CD4-positive, alpha-beta T cell (primary cell): ENCODE measurements around the gene GTF2A2. TPM values are rescaled to one million over a fixed set of nuclear protein-coding genes. Genes with fewer than 3 reads are reported as not detected.

Source experiments
- ATAC-seq: fragments of 200-7000 bp; cut with Tn5 transposase; one replicate; pipeline ENCODE4 v1.10.0; 2022; ENCODE audit warnings: mild to moderate bottlenecking; ENCODE audit not compliant: poor library complexity
- CTCF ChIA-PET: fragments of 350-600 bp; sonication (Branson Sonifier 250); formaldehyde crosslinking; loops from one replicate; lab custom pipeline; 2021; ENCODE audit warnings: antibody characterized with exemption, inconsistent platforms; lab: Charles Lee
- POLR2A ChIA-PET: fragments of 350-600 bp; sonication (Branson Sonifier 250); formaldehyde crosslinking; loops from one replicate; lab custom pipeline; 2021; ENCODE audit warnings: antibody characterized with exemption, inconsistent platforms; lab: Charles Lee
- DNase-seq, 14 experiments: peaks; one replicate each; pipeline ENCODE4 v3.0.0-alpha.2; 2013 to 2020; ENCODE audit warnings: mixed read lengths in 2 of 14
- H3K27ac ChIP-seq, 2 donors: one replicate each; pipeline versions ENCODE4 v1.5.1 to v1.7.0; 2013; ENCODE audit warnings: low read length in 2 of 2, low read depth in 1 of 2, mild to moderate bottlenecking in 1 of 2
- H3K27me3 ChIP-seq, 2 experiments: 1 replicate in 1 of 2; 2 replicates in 1 of 2; pipeline versions ENCODE4 v1.6.1 to v1.7.0; 2013; ENCODE audit warnings: low read length in 2 of 2, control low read depth in 1 of 2, mild to moderate bottlenecking in 1 of 2, moderate library complexity in 1 of 2; ENCODE audit not compliant: insufficient read depth in 2 of 2, control insufficient read depth in 1 of 2
- H3K36me3 ChIP-seq: one replicate; pipeline ENCODE4 v1.6.1; 2013; ENCODE audit warnings: low read length, control low read depth; ENCODE audit not compliant: insufficient read depth
- H3K4me1 ChIP-seq: one replicate; pipeline ENCODE4 v1.6.1; 2013; ENCODE audit warnings: low read length, control low read depth; ENCODE audit not compliant: insufficient read depth
- H3K4me3 ChIP-seq: one replicate; pipeline ENCODE4 v1.5.1; 2013; ENCODE audit warnings: mild to moderate bottlenecking, low read length, moderate library complexity
- H3K9me3 ChIP-seq, 2 experiments: 1 replicate in 1 of 2; 2 replicates in 1 of 2; pipeline versions ENCODE4 v1.6.1 to v1.7.0; 2013; ENCODE audit warnings: low read length in 2 of 2, mild to moderate bottlenecking in 2 of 2, control low read depth in 1 of 2, moderate library complexity in 1 of 2; ENCODE audit not compliant: control insufficient read depth in 1 of 2, insufficient read depth in 1 of 2
- H3K27ac Mint-ChIP-seq: one replicate; pipeline ENCODE4 v1.8.0; 2020; ENCODE audit warnings: mixed read lengths
- H3K27me3 Mint-ChIP-seq: one replicate; pipeline ENCODE4 v1.8.0; 2021; ENCODE audit warnings: mixed read lengths
- H3K36me3 Mint-ChIP-seq: one replicate; pipeline ENCODE4 v1.8.0; 2021; ENCODE audit warnings: low read depth, mixed read lengths
- H3K4me1 Mint-ChIP-seq: one replicate; pipeline ENCODE4 v1.8.0; 2021; ENCODE audit warnings: low read depth, mixed read lengths
- H3K4me3 Mint-ChIP-seq: one replicate; pipeline ENCODE4 v1.8.0; 2020; ENCODE audit warnings: mild to moderate bottlenecking, mixed read lengths
- H3K9me3 Mint-ChIP-seq: one replicate; pipeline ENCODE4 v1.8.0; 2020; ENCODE audit warnings: mixed read lengths
- intact Hi-C, 2 experiments: fragments of 100-400 bp; cut with DNase I in 1 of 2; cut with micrococcal nuclease in 1 of 2; formaldehyde crosslinking; loops; one replicate each; pipeline versions ENCODE4 v1.15.1 to v1.9.0; 2023 to 2025; cut with DNase I, micrococcal nuclease
- total RNA-seq, 174 experiments: library from RNA in 2 of 174; stranded (reverse) in 2 of 174; gene quantifications; one replicate each; pipeline ENCODE4 v1.2.3 and lab custom pipeline; 2021 to 2026
- TF ChIP-seq, protein P1 (sequence below): fragments of 200-600 bp; IDR thresholded peaks from one replicate; pipeline ENCODE4 v1.8.0; 2022; ENCODE audit warnings: antibody characterized with exemption, mild to moderate bottlenecking

Gene GTF2A2
- total RNA-seq, 2 experiments from 2014 or later = 40.3 to 44.6 TPM

DNA sequence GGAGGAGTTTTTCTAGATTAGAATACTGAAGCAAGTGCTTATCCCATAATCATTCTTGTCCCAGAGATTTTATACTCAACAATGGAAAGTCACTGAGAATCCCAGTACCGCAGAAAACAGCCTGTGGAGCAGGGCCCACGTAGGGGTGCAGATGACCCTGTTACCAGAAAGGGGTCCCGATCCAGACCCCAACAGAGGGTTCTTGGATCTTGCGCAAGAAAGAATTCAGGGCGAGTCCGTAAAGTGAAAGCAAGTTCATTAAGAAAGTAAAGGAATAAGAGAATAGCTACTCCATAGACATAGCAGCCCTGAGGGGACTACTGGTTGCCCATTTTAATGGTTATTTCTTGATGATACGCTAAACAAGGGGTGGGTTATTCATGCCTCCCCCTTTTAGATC, 43.2 kb downstream of the GTF2A2 start:
- H3K4me1 ChIP-seq = peaks cover 4% of the 10 kb centered on the region
- ATAC-seq (no peak), DNase-seq (no peak)
- peaks cover 2% of the 10 kb centered on the region for H3K9me3 Mint-ChIP-seq
- ChIA-PET CTCF (no interaction called here), POLR2A (no interaction called here)
- no peaks in the 10 kb centered on the region for H3K36me3 ChIP-seq
- H3K9me3 ChIP-seq = peaks cover 0 to 6% of the 10 kb centered on the region in 2 experiments
- no peak overlapping the region for H3K27ac Mint-ChIP-seq
- peaks cover 24% of the 10 kb centered on the region for H3K27me3 Mint-ChIP-seq
- no peak overlapping the region for H3K4me3 ChIP-seq
- no peaks in the 10 kb centered on the region for H3K36me3 Mint-ChIP-seq
- no peak overlapping the region for H3K27ac ChIP-seq
- H3K4me3 Mint-ChIP-seq = no peak overlapping the region
- TF ChIP-seq, protein P1, sequence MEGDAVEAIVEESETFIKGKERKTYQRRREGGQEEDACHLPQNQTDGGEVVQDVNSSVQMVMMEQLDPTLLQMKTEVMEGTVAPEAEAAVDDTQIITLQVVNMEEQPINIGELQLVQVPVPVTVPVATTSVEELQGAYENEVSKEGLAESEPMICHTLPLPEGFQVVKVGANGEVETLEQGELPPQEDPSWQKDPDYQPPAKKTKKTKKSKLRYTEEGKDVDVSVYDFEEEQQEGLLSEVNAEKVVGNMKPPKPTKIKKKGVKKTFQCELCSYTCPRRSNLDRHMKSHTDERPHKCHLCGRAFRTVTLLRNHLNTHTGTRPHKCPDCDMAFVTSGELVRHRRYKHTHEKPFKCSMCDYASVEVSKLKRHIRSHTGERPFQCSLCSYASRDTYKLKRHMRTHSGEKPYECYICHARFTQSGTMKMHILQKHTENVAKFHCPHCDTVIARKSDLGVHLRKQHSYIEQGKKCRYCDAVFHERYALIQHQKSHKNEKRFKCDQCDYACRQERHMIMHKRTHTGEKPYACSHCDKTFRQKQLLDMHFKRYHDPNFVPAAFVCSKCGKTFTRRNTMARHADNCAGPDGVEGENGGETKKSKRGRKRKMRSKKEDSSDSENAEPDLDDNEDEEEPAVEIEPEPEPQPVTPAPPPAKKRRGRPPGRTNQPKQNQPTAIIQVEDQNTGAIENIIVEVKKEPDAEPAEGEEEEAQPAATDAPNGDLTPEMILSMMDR = no peak
- H3K27me3 ChIP-seq = peaks cover 7 to 14% of the 10 kb centered on the region in 2 experiments
- peaks cover 13% of the 10 kb centered on the region for H3K4me1 Mint-ChIP-seq
- intact Hi-C loops = no loop called here

DNA sequence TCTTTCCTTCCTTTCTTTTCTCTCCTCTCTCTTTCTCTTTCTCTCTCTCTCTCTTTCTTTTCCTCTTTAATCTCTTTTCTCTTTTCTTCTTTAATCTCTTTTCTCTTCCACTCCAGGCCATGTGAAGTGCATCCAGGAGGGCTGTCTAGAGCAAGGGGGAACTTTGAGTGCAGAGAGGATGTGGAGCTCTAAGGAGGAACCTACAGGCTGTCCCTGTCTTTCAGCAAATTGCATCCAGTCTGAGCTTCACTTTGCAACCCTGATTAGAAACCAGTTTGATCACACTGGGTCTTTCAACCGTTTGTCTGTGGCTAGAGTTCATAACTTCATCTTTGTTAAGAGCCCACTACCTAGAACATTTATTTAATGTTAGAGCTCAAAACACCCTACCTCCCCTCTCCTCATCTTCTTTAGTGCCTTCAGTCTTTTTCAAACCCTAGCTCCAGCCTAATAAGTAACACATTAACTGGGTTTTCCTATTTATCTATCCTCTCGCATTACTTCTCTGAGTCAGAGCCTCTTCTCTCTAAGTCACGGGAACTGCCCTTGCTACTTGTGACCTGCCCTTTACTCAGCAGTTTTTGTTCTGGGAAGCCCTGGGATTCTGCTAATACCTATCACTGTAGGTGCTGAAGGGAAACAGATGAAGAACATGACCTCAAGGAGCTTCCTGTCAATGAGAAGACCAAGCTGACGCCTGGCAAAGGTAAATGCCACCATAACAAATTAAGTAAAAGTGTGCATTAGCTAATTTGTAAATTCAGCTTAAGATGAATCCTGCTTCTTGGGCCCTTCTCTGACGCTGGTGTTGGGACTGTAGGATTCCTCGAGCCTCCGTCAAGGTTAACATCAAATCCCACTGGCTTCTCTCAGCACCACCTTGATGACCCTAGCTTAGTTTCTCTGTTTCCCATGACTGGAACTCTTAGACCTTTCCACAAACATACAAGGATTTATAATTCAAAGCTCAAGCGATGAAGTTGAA, 45.7 kb downstream of the GTF2A2 start, which contains the start of gene GCNT3:
GCNT3 (plus strand) TSS at position 508 of the 985 bp plus-strand sequence. CDS start 6,456 bp downstream, outside the sequence.
- peaks cover 2% of the 10 kb centered on the region for H3K9me3 Mint-ChIP-seq
- intact Hi-C loops = no loop called here
- TF ChIP-seq, protein P1 = no peak
- Histone ChIP-seq H3K27ac (no peak within 1 kb of the TSS), H3K4me3 (no peak within 1 kb of the TSS), H3K27me3 (peaks cover 0 to 6% of the 10 kb centered on the region in 2 experiments), H3K36me3 (no peaks in the 10 kb centered on the region), H3K9me3 (peaks cover 0 to 6% of the 10 kb centered on the region in 2 experiments), H3K4me1 (peaks cover 4% of the 10 kb centered on the region)
- CTCF ChIA-PET = no interaction called here
- H3K27me3 Mint-ChIP-seq = peaks cover 20% of the 10 kb centered on the region
- H3K27ac Mint-ChIP-seq = no peak within 1 kb of the TSS
- H3K4me3 Mint-ChIP-seq = no peak within 1 kb of the TSS
- no peaks in the 10 kb centered on the region for H3K36me3 Mint-ChIP-seq
- POLR2A ChIA-PET = no interaction called here
- peaks cover 13% of the 10 kb centered on the region for H3K4me1 Mint-ChIP-seq
- DNase-seq (no peak), ATAC-seq (no peak)

DNA sequence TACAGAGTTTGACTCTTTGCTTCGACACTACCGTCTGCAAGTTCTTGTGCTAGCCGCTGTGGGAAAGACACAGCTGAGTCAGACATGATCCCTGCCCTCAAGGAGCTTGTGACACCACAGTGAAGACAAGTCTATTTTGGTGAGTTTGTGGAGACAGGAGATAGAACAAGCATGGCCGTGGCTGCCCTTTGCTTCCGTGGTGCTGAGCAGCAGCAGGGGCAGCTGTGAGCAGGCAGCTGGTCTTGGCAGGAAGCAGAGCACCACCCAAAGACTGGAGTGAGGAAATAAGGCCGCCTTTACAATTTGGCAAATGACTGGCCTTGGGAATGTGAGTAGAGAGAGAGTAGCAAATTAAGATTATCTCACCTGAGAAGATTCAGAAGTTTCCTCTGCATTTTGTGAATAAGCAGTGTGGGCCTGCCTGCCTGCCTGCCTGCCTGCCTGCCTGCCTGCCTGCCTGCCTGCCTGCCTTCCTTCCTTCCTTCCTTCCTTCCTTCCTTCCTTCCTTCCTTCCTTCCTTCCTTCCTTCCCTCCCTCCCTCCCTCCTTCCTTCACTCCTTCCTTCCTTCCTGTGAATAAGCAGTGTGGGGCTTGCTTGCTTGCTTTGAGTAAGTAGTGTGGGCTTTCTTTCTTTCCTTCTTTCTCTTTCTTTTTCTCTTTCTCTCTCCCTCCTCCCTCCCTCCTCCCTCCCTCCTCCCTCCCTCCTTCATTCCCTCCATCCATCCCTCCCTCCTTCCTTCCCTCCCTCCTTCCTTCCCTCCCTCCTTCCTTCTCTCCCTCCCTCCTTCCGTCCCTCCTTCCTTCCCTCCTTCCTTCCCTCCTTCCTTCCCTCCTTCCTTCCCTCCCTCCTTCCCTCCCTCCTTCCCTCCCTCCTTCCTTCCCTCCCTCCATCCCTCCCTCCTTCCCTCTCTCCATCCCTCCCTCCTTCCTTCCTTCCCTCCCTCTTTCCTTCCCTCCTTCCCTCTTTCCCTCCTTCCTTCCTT, 47.3 kb downstream of the GTF2A2 start:
- H3K4me3 Mint-ChIP-seq = no peak overlapping the region
- H3K27me3 ChIP-seq = peaks cover 0 to 3% of the 10 kb centered on the region in 2 experiments
- TF ChIP-seq, protein P1 = no peak
- H3K27me3 Mint-ChIP-seq = peaks cover 16% of the 10 kb centered on the region
- H3K4me1 Mint-ChIP-seq = peaks cover 10% of the 10 kb centered on the region
- intact Hi-C loops = no loop called here
- H3K36me3 Mint-ChIP-seq = no peaks in the 10 kb centered on the region
- no peak overlapping the region for H3K4me3 ChIP-seq
- peaks cover 2% of the 10 kb centered on the region for H3K9me3 Mint-ChIP-seq
- peaks cover 0 to 6% of the 10 kb centered on the region in 2 experiments for H3K9me3 ChIP-seq
- ATAC-seq (no peak), DNase-seq (no peak)
- POLR2A ChIA-PET = no interaction called here
- CTCF ChIA-PET = no interaction called here
- H3K27ac Mint-ChIP-seq = no peak overlapping the region
- peaks cover 2% of the 10 kb centered on the region for H3K4me1 ChIP-seq
- H3K36me3 ChIP-seq = no peaks in the 10 kb centered on the region
- H3K27ac ChIP-seq = no peak overlapping the region
